Thyroid gland (tissue), 4 donors: ENCODE measurements around the gene MUC4.

ENCODE experiments used
- CTCF ChIP-seq, 6 experiments: fragments of 200-600 bp in 3 of 6; fragments of 450-650 bp in 3 of 6; sonication (generic) in 3 of 6; IDR thresholded peaks; one replicate each; pipeline ENCODE4 v1.5.1; 2016 to 2019; ENCODE audit warnings: antibody characterized with exemption in 6 of 6, mild to moderate bottlenecking in 2 of 6, inconsistent platforms in 1 of 6, moderate library complexity in 1 of 6
- POLR2A ChIP-seq, 2 donors: fragments of 450-650 bp; IDR thresholded peaks; one replicate each; pipeline ENCODE4 v1.6.1; 2017; ENCODE audit warnings: antibody characterized with exemption in 2 of 2, mild to moderate bottlenecking in 2 of 2, moderate library complexity in 1 of 2

- TF ChIP-seq CTCF (IDR thresholded peaks at IDR 0.05) (no peak), POLR2A (IDR thresholded peaks at IDR 0.05) (no peak)
Observed at GRCh38 chr3:195821403-195822130, 9.8 kb upstream of the MUC4 start.
